Fibroblast of lung (primary cell): ENCODE data around the gene TAX1BP1. TPM values are rescaled to one million over a fixed set of nuclear protein-coding genes. Genes with fewer than 3 reads are reported as not detected.

Source experiments
- DNase-seq, 2 donors: peaks; one replicate each; pipeline versions ENCODE4 v3.0.0 to v3.0.0-alpha.2; 2010; ENCODE audit warnings: low read depth in 2 of 2
- H2AFZ ChIP-seq: 2 replicates; pipeline ENCODE4 v1.5.1; 2012; ENCODE audit warnings: low read length, control low read depth, inconsistent platforms
- H3K27ac ChIP-seq: 2 replicates; pipeline ENCODE4 v1.5.1; 2011; ENCODE audit warnings: low read length, control low read depth; ENCODE audit not compliant: insufficient read depth
- H3K27me3 ChIP-seq: 2 replicates; pipeline ENCODE4 v1.5.1; 2011; ENCODE audit warnings: mild to moderate bottlenecking, low read length; ENCODE audit not compliant: control insufficient read depth, insufficient read depth
- H3K36me3 ChIP-seq: 2 replicates; pipeline ENCODE4 v1.5.1; 2011; ENCODE audit warnings: low read length; ENCODE audit not compliant: control insufficient read depth, insufficient read depth
- H3K4me1 ChIP-seq: 2 replicates; pipeline ENCODE4 v1.5.1; 2011; ENCODE audit warnings: low read length; ENCODE audit not compliant: control insufficient read depth, insufficient read depth; ENCODE audit errors: extremely low read depth
- H3K4me2 ChIP-seq: 2 replicates; pipeline ENCODE4 v1.5.1; 2011; ENCODE audit warnings: low read length, control low read depth; ENCODE audit not compliant: insufficient read depth; ENCODE audit errors: extremely low read depth
- H3K4me3 ChIP-seq, 4 experiments: fragments of 200-600 bp in 1 of 4; sonication (generic) in 1 of 4; replicated peaks in 1 of 4; 2 replicates each; pipeline ENCODE4 v1.5.1; 2011 to 2016; ENCODE audit warnings: low read length in 4 of 4, low read depth in 3 of 4, mild to moderate bottlenecking in 3 of 4, control low read depth in 2 of 4, inconsistent platforms in 1 of 4, mixed read lengths in 1 of 4; ENCODE audit not compliant: insufficient read depth in 1 of 4; ENCODE audit errors: control extremely low read depth in 1 of 4
- H3K79me2 ChIP-seq: 2 replicates; pipeline ENCODE4 v1.5.1; 2012; ENCODE audit warnings: mild to moderate bottlenecking, low read length, inconsistent platforms; ENCODE audit not compliant: control insufficient read depth, insufficient read depth
- H3K9ac ChIP-seq: 2 replicates; pipeline ENCODE4 v1.5.1; 2011; ENCODE audit warnings: mild to moderate bottlenecking, low read length, control low read depth; ENCODE audit not compliant: insufficient read depth
- H3K9me3 ChIP-seq: 2 replicates; pipeline ENCODE4 v1.5.1; 2012; ENCODE audit warnings: low read depth, low read length; ENCODE audit not compliant: control insufficient read depth, insufficient read depth
- H4K20me1 ChIP-seq: 2 replicates; pipeline ENCODE4 v1.5.1; 2011; ENCODE audit warnings: low read length; ENCODE audit not compliant: control insufficient read depth, insufficient read depth; ENCODE audit errors: extremely low read depth
- EZH2 ChIP-seq: IDR thresholded peaks from 2 replicates; pipeline ENCODE4 v1.5.1; 2012; ENCODE audit warnings: low read length, control low read depth, mild to moderate bottlenecking; ENCODE audit errors: missing control alignments
- polyA minus RNA-seq: library from RNA; depleted of rRNA, polyadenylated mRNA; stranded (reverse); fragments of >200 nt; gene quantifications from 2 replicates; pipeline ENCODE4 v1.2.3, GENCODE V29; 2011; ENCODE audit warnings: low replicate concordance
- polyA plus RNA-seq, 2 donors: library from polyadenylated mRNA; depleted of rRNA in 1 of 2; stranded (reverse) in 1 of 2; unstranded in 1 of 2; fragments of >200 nt; gene quantifications; 2 replicates each; pipeline ENCODE4 v1.2.1, GENCODE V29; 2011 to 2012; ENCODE audit warnings: missing spikeins in 1 of 2
- total RNA-seq: library from RNA; depleted of rRNA; stranded (reverse); fragments of >200 nt; gene quantifications from 2 replicates; pipeline ENCODE4 v1.2.1, GENCODE V29; 2014
- TF ChIP-seq, protein P1 (sequence below), 2 donors: IDR thresholded peaks in 1 of 2; conservative IDR thresholded peaks in 1 of 2; 1 replicate in 1 of 2; 2 replicates in 1 of 2; pipeline ENCODE4 v1.5.1; 2011 to 2012; ENCODE audit warnings: low read length in 2 of 2, control low read depth in 1 of 2, inconsistent platforms in 1 of 2, low read depth in 1 of 2, mild to moderate bottlenecking in 1 of 2

Gene TAX1BP1
- total RNA-seq (80.9 and 98.6 TPM in 2 replicates), polyA plus RNA-seq (70.1 and 111 TPM in 2 replicates), polyA minus RNA-seq (19.4 and 25.8 TPM in 2 replicates)
- 60.5 and 81.7 TPM in 2 replicates for polyA plus RNA-seq (2012)

DNA sequence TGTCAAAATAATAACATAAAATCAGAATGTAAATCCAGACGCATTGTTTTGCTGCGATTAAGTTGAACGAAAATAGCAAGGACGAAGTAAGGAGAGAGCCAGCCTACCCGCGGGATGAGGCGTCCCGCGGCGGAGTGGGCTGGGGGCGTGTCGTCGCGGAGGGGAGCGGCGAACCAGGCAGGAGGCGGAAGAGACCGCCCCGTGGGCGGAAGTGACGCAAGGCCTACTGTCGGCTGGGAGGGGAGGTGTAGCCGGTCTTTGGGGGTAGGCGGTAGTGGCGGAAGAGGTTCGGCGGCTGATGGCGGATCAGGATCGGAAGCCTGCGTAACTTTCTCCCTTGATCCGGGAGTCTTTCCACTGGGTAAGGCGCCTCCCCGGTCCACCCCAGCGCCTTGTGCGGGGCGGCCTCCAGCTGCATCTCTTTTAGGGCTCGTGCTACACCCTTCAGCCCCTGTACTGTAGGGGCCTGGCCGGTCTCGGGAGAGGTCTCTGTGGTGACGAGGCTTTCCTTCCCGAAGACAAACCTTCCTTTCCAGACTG is at the start of gene TAX1BP1:
TSS of gene TAX1BP1 (plus strand) at position 254 of the 540 bp plus-strand sequence. CDS start 8,363 bp downstream, outside the sequence.
- H3K4me2 ChIP-seq, result peak within 1 kb of the TSS; percentile 99
- peak within 1 kb of the TSS; percentile 98 for H3K9ac ChIP-seq
- no peaks in the 10 kb centered on the region for H3K9me3 ChIP-seq
- H3K4me3 ChIP-seq, result peak within 1 kb of the TSS; percentile 94 to 99 (median 96)
- no peaks in the 10 kb centered on the region for H4K20me1 ChIP-seq
- H3K27ac ChIP-seq, result peak within 1 kb of the TSS; percentile 100
- TF ChIP-seq EZH2, result no peak
- TF ChIP-seq, protein P1, sequence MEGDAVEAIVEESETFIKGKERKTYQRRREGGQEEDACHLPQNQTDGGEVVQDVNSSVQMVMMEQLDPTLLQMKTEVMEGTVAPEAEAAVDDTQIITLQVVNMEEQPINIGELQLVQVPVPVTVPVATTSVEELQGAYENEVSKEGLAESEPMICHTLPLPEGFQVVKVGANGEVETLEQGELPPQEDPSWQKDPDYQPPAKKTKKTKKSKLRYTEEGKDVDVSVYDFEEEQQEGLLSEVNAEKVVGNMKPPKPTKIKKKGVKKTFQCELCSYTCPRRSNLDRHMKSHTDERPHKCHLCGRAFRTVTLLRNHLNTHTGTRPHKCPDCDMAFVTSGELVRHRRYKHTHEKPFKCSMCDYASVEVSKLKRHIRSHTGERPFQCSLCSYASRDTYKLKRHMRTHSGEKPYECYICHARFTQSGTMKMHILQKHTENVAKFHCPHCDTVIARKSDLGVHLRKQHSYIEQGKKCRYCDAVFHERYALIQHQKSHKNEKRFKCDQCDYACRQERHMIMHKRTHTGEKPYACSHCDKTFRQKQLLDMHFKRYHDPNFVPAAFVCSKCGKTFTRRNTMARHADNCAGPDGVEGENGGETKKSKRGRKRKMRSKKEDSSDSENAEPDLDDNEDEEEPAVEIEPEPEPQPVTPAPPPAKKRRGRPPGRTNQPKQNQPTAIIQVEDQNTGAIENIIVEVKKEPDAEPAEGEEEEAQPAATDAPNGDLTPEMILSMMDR (conservative IDR thresholded peaks at IDR 0.05 in 1 of 2, IDR thresholded peaks at IDR 0.05 in 1 of 2; ENCODE audit: low read depth in 1 of 2, low read length in 2 of 2), result no peak
- H3K27me3 ChIP-seq, result no peaks in the 10 kb centered on the region
- no peaks in the 10 kb centered on the region for H3K36me3 ChIP-seq
- H3K4me1 ChIP-seq, result no peaks in the 10 kb centered on the region
- peak within 1 kb of the TSS; percentile 99 for H2AFZ ChIP-seq
- DNase-seq, result peak; percentile 92 to 93
- peaks cover 24% of the 10 kb centered on the region for H3K79me2 ChIP-seq

GRCh38 chr7:27690649-27691048 is 49.3 kb upstream of the TAX1BP1 start:
- TF ChIP-seq EZH2, result no peak
- Histone ChIP-seq H2AFZ (no peak overlapping the region), H3K9ac (no peak overlapping the region), H3K4me2 (no peak overlapping the region), H3K27me3 (no peaks in the 10 kb centered on the region), H3K27ac (no peak overlapping the region), H3K4me1 (peaks cover 7% of the 10 kb centered on the region), H4K20me1 (no peaks in the 10 kb centered on the region), H3K79me2 (no peaks in the 10 kb centered on the region), H3K9me3 (no peaks in the 10 kb centered on the region), H3K4me3 (no peak overlapping the region), H3K36me3 (no peaks in the 10 kb centered on the region)
- no peak for DNase-seq

GRCh38 chr7:27693794-27694193 is 46.2 kb upstream of the TAX1BP1 start:
- peak in 1 of 2 donors; percentile 44 for DNase-seq

More at GRCh38 chr7:27693794-27694193, 46.2 kb upstream of the TAX1BP1 start:
- Histone ChIP-seq H3K36me3 (no peaks in the 10 kb centered on the region), H3K9ac (no peak overlapping the region), H3K4me2 (no peak overlapping the region), H3K79me2 (no peaks in the 10 kb centered on the region), H3K27ac (no peak overlapping the region), H3K4me1 (peaks cover 7% of the 10 kb centered on the region), H4K20me1 (no peaks in the 10 kb centered on the region), H3K27me3 (no peaks in the 10 kb centered on the region), H3K4me3 (no peak overlapping the region), H2AFZ (no peak overlapping the region), H3K9me3 (no peaks in the 10 kb centered on the region)
- TF ChIP-seq, protein P1 (conservative IDR thresholded peaks at IDR 0.05 in 1 of 2, IDR thresholded peaks at IDR 0.05 in 1 of 2; ENCODE audit: low read depth in 1 of 2, low read length in 2 of 2), result no peak
- TF ChIP-seq EZH2, result no peak
